GM04504 (cell line): Measurements from ENCODE around the gene PRSS35.
"Not testable (repeated sequence)": the region's sequence is repeated elsewhere in the genome, so short reads cannot be mapped to it uniquely, and the experiment has no call there.

ENCODE experiments used
- DNase-seq: peaks from one replicate; pipeline ENCODE4 v3.0.0-alpha.2; 2012; ENCODE audit warnings: low read depth

Gene PRSS35

GRCh38 chr6:83511901-83512681 lies at the start of gene PRSS35:
PRSS35 (plus strand) TSS chr6:83512534; CDS start chr6:83523442, 10,908 bp downstream.
- no peak for DNase-seq

DNA sequence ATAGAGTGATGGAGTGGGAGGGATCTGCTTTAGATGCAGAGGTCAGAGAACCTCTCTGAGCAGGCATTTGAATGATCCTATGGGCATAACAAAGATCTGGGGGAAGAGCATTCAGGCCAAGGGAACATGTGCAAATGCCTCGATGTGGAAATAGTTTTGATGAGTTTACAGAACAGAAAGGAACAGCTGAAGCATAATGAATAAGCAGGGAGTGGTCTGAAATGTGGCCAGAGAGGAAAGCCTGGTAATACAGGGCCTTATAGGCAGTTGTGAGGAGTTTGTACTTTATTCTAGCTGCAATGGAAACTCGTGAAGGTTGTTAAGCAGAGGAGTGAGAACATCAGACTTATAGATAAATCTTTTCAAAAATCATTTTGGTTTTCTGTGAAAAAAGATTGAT lies 48.4 kb upstream of the PRSS35 start:
- DNase-seq = no peak

- DNase-seq = no peak
Observed at GRCh38 chr6:83464381-83465140, 47.8 kb upstream of the PRSS35 start.

DNA sequence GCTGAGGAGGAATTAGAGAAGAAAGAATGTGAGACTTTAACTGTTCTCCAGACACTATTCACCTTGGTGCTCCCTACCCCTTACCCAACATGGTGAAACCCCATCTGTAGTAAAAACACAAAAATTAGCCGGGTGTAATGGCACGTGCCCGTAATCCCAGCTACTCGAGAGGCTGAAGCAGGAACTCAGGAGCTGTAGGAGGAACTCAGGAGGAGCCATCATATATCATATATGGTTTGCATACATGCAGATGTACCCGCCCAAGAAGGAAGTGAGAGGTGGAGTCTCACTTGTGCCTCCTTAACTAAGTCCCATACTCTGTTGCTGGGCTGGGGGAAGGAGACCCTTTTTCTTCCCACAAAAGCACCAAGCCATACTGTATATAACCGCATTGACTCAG lies 46.0 kb upstream of the PRSS35 start:
- DNase-seq = no peak

GRCh38 chr6:83467620-83468036 lies 44.7 kb upstream of the PRSS35 start:
- no peak for DNase-seq

GRCh38 chr6:83470001-83470400 lies 42.3 kb upstream of the PRSS35 start:
- no peak for DNase-seq

DNA sequence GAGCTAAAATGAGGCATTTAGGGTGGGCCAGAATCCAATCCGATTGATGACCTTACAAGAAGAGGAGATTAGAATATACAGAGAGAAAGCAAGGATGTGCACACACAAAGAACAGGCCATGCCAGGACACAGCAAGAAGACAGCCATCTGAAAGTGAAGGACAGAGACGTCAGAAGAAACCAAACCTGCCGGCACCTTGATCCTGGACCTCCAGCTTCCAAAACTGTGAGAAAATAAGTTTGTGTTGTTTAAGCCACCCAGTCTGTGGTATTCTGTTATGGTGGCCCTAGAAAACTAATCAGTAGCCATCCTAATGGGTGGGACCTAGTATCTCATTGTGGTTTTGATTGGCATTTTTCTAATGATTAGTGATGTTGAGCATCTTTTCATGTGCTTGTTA lies 41.7 kb upstream of the PRSS35 start:
- no peak for DNase-seq

- DNase-seq = no peak
Observed at GRCh38 chr6:83472767-83473166, 39.6 kb upstream of the PRSS35 start.

GRCh38 chr6:83474309-83474708 lies 38.0 kb upstream of the PRSS35 start:
- no peak for DNase-seq

DNA sequence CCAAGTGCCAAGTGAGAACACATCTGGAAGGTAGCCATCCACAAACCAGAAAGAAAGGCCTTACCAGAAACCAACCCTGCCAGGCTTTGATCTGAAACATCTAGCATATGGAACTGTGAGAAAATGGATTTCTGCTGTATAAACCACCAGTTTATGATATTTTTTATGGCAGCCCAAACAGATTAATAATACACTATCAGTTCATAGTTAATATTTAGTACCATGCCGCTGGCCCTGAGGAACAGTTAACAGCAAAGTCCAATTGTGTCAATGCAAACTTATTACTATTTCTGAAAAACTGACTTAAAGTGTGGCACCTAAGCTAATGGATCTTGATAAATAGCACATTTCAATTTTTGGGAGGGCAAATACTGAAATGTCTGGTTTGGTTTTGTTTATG lies 35.4 kb upstream of the PRSS35 start:
- no peak for DNase-seq

- DNase-seq = no peak
Observed at GRCh38 chr6:83479389-83479788, 32.9 kb upstream of the PRSS35 start.

GRCh38 chr6:83480470-83480869 lies 31.9 kb upstream of the PRSS35 start:
- DNase-seq = no peak

DNA sequence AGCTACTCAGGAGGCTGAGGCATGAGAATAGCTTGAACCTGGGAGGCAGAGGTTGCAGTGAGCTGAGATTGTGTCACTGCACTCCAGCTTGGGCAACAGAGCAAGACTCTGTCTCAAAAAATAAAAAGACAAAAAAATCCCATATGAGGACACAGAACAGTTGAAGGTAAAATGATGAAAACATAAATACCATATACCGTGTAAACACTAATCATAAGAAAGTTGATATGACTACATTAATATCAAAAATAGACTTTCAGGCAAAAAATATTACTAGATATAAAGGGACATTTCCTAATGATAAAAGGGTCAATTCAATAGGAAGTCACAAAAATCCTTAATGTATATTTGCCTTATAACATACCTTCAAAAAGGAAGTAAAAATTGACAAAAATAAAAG lies 30.4 kb upstream of the PRSS35 start:
- DNase-seq = not testable (repeated sequence)

DNA sequence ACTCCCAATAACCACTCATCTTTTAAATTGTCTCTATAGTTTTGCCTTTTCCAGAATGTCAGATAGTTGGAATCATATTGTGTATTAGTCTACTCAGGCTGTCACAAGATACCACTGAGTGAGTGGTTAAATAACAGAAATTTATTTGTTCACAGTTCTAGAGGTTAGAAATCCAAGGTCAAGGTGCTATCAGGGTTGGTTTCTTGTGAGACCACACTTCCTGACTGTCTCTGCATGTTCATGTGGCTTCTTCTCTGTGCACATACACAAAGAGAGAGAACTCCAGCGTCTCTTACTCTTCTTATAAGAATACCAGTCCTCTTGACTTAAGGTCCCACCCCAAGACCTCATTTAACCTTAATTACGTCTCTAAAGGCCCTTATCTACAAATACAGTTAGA lies 23.9 kb upstream of the PRSS35 start:
- no peak for DNase-seq

GRCh38 chr6:83488861-83489260 lies 23.5 kb upstream of the PRSS35 start:
- no peak for DNase-seq

DNA sequence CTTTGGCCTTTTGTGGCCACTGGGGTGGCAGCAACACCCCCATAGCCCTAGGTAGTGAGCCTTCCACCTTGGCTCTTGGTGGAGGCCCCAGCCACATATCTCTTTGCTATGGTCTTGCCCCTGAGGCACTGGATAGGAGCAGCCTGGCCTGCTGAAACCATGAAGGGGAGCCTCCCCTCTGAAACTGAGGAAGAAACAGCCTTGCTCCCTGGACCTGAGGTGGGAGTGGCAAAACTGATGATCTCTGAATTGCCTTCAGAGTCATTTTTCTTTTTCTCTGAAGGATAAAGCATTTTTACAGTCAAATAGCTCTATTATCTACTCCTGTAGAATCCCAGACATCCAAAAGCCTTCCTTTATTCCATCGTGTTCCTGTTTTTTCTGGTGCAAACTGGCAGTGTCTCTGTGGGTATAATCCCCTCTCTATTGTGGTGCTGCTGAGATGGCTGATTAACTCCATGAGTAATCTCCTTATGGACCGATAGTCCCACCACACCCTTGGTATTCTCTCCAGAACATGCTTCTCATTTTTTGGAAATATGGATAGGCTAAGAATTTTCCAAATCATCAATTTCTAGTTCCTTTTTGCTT lies 22.0 kb upstream of the PRSS35 start:
- no peak for DNase-seq

- DNase-seq = no peak
Observed at GRCh38 chr6:83505356-83505755, 7.0 kb upstream of the PRSS35 start.

GRCh38 chr6:83509441-83509840 lies 2.9 kb upstream of the PRSS35 start:
- DNase-seq = no peak

- DNase-seq = no peak
Observed at GRCh38 chr6:83510791-83511190, 1.5 kb upstream of the PRSS35 start.

- DNase-seq = no peak
Observed at GRCh38 chr6:83511266-83511665, 1.1 kb upstream of the PRSS35 start.

DNA sequence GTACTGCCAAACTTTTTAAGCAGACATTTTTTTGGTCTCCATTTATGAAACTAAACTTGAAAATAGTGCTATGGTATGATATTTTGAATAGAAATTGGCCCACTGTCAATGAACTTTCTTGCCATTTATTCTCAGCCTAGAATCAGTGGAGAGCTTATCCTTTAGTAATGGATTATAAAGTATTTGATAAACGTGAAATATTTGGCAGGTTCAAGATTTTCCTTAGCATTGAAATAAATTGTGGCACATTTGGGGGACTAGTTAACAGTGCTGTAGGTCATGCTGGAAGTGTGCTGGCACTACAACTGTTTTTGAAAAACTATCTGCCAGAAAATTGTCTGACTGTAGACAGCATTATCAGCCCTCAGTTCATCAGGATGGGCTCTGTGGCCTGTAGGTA lies 2.1 kb downstream of the PRSS35 start:
- no peak for DNase-seq

DNA sequence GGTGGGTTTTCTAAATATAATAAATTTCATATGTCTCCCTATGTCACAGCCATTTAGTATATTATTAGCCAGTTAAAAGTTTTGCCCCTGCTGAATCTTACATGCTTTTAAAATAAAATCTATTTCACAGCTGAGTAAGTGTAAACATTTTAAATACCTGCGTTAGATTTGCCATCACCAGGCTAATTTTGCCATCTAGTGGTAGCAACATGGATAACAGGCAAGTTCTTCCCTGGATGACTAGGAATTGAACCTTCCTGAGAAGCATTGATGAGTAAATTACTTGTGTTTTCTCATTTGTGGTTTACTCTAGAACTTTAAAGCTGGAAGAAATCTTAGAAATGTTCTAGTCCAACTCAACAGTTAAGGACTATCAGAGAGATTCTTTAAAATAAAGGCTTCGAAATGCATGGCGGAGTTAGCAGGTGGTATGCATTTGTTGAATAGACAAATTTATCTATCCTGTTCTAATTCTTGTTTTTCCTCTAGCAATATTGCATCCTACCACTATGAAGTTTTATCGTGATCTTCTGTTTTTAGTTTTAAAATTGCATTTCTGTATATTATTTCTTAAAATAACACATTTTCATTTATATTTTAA lies 2.6 kb downstream of the PRSS35 start:
- no peak for DNase-seq

GRCh38 chr6:83517500-83517899 lies 5.2 kb downstream of the PRSS35 start:
- DNase-seq = no peak
